ENCODE data around the gene CCDC148.

DNA sequence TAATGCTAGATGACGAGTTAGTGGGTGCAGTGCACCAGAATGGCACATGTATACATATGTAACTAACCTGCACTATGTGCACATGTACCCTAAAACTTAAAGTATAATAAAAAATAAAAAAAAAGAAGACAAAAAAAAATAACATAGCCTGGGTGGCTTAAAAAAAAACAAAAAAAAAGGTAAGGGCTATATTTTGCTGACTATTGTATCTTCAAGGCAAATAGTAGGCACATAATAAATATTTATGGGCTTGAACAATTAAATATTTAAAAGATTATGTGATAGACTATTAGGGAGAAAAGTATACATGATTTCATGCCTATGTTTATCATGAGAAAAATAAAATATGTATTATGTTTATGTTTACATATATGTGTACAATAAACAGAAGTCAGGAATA lies 99.4 kb downstream of the CCDC148 start:
- TF ChIP-seq, protein P1, sequence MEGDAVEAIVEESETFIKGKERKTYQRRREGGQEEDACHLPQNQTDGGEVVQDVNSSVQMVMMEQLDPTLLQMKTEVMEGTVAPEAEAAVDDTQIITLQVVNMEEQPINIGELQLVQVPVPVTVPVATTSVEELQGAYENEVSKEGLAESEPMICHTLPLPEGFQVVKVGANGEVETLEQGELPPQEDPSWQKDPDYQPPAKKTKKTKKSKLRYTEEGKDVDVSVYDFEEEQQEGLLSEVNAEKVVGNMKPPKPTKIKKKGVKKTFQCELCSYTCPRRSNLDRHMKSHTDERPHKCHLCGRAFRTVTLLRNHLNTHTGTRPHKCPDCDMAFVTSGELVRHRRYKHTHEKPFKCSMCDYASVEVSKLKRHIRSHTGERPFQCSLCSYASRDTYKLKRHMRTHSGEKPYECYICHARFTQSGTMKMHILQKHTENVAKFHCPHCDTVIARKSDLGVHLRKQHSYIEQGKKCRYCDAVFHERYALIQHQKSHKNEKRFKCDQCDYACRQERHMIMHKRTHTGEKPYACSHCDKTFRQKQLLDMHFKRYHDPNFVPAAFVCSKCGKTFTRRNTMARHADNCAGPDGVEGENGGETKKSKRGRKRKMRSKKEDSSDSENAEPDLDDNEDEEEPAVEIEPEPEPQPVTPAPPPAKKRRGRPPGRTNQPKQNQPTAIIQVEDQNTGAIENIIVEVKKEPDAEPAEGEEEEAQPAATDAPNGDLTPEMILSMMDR (IDR thresholded peaks at IDR 0.05): no peak
- no peak for TF ChIP-seq EZH2 (IDR thresholded peaks at IDR 0.05)
- no peak for TF ChIP-seq EZH2phosphoT487 (IDR thresholded peaks at IDR 0.05)

Measured in neural progenitor cell (in vitro differentiated cells).